Body of pancreas (tissue), 4 donors: ENCODE data around the gene TMEM101. TPM values are rescaled to one million over a fixed set of nuclear protein-coding genes. Genes with fewer than 3 reads are reported as not detected.

ENCODE experiments used
- ATAC-seq: fragments of 150-250 bp; one replicate; pipeline ENCODE4 v1.9.1; 2016
- DNase-seq, 4 donors: peaks; one replicate each; pipeline ENCODE4 v3.0.0-alpha.2; 2019
- H3K27ac ChIP-seq, 4 donors: fragments of 200-600 bp; sonication (generic); 1 replicate in 3 of 4; 2 replicates in 1 of 4; pipeline versions ENCODE4 v1.5.1 to v1.6.1; 2016 to 2019; ENCODE audit warnings: mild to moderate bottlenecking in 1 of 4, mixed read lengths in 1 of 4, moderate library complexity in 1 of 4
- H3K27me3 ChIP-seq, 2 donors: fragments of 200-600 bp; sonication (generic); one replicate each; pipeline ENCODE4 v1.6.0; 2016; ENCODE audit warnings: mild to moderate bottlenecking in 1 of 2
- H3K36me3 ChIP-seq, 2 donors: fragments of 200-600 bp; sonication (generic); replicated peaks in 1 of 2; 2 replicates each; pipeline ENCODE4 v1.5.1; 2016; ENCODE audit warnings: low read depth in 2 of 2; ENCODE audit not compliant: insufficient read depth in 1 of 2
- H3K4me1 ChIP-seq: fragments of 200-600 bp; sonication (generic); one replicate; pipeline ENCODE4 v1.6.0; 2016
- H3K4me3 ChIP-seq, 2 donors: fragments of 200-600 bp; sonication (generic); 1 replicate in 1 of 2; 2 replicates in 1 of 2; pipeline ENCODE4 v1.5.1; 2016 to 2019
- H3K9me3 ChIP-seq, 3 donors: fragments of 200-600 bp; sonication (generic); 1 replicate in 2 of 3; 2 replicates in 1 of 3; pipeline ENCODE4 v1.5.1; 2016
- CTCF ChIP-seq, 7 experiments: fragments of 450-650 bp in 4 of 7; fragments of 200-600 bp in 3 of 7; sonication (generic) in 3 of 7; IDR thresholded peaks; one replicate each; pipeline ENCODE4 v1.5.1; 2016 to 2019; ENCODE audit warnings: antibody characterized with exemption in 7 of 7
- POLR2A ChIP-seq, 3 donors: fragments of 450-650 bp; IDR thresholded peaks; one replicate each; pipeline ENCODE4 v1.6.1; 2016; ENCODE audit warnings: antibody characterized with exemption in 3 of 3, mild to moderate bottlenecking in 2 of 3
- WGBS, 2 donors: methylation state at CpG; one replicate each; pipeline ENCODE4 v1.1.5; 2017; 5-methylcytosine and 5-hydroxymethylcytosine counted together
- intact Hi-C: fragments of 100-400 bp; cut with DNase I; formaldehyde crosslinking; loops from one replicate; pipeline ENCODE4 v1.15.1; 2023
- total RNA-seq, 2 donors: library from RNA; depleted of rRNA; stranded (reverse); fragments of >200 nt; gene quantifications; one replicate each; pipeline ENCODE4 v1.1.0, GENCODE V29; 2016

TMEM101 gene
- total RNA-seq, 2 donors from 2014 or later: 22.6 to 26.7 TPM

DNA sequence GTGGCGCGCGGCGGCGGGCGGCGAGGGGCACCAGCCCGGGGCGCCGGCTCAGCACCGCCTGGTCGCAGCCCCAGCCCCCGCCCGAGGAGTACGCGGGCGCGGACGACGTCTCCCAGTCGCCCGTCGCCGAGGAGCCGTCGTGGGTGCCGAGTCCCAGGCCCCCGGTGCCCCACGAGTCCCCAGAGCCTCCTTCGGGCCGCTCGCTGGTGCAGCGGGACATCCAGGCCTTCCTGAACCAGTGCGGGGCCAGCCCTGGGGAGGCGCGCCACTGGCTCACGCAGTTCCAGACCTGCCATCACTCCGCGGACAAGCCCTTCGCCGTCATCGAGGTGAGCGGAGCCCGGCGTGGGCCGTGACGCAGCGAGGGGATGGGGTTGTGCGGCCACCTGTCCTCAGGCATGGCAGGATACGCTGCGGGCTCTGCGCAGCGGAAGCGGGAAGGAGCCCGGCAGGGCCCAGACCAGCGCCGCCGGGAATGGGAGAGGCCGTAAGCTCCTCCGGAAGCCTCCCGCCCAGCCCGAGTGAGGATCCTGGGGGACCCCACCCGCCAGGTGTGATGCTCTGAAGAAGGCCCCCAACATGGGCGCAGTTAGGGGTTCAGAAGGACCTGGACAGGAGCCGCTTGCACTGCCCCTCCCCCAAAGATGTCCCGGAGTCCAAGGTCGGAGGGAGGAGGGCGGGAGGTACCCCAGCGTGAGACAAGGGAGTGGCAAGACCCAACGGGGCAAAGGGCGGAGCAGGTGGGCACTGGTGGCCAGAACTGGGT lies 9.8 kb downstream of the TMEM101 start:
- Histone ChIP-seq H3K4me3 (no peak overlapping the region), H3K9me3 (no peaks in the 10 kb centered on the region), H3K27me3 (peaks cover 0 to 14% of the 10 kb centered on the region in 2 donors), H3K27ac (no peak overlapping the region), H3K4me1 (peaks cover 39% of the 10 kb centered on the region), H3K36me3 (no peaks in the 10 kb centered on the region)
- no peak for ATAC-seq
- intact Hi-C loops: no loop called here
- TF ChIP-seq POLR2A (IDR thresholded peaks at IDR 0.05): no peak
- TF ChIP-seq CTCF (IDR thresholded peaks at IDR 0.05): no peak
- peak in 2 of 4 donors; percentile 13 to 32 for DNase-seq
- 7% methylated on average over 6 to 42 of the region's 71 CpGs for WGBS, 2 donors

DNA sequence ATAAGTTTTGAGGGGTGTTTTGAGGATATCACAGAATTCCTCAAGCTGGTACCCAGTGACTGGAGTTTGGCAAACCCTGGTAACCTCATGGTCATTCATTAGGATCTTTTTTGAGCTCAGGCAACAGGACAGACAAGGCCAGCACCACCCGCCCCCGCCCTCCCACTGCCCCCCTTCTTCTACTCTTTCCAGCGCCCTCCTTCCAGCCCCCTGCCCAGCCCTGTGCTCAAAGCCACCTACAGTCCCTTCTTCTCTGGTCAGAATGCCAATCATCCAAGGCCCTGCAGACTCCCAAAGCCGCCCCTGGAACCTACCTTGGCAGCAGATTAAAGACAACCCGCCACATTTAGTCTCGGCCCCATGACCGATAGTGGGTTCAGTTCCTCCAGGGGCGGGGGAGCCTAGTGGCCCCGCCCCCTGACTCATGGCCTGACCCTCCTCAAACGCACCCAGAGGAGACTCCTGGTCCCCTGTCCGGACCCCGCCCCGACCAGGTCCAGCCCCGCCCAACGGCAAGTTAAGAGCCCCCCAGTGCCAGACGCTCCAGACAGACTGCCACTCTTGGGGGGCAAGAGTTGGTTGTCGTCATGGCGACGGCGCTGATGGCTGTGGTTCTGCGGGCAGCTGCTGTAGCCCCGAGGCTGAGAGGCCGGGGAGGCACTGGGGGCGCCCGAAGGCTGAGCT lies 10.5 kb downstream of the TMEM101 start, which contains the start of gene NAGS:
TSS of gene NAGS (plus strand) at position 546 of the 684 bp plus-strand sequence. CDS start at position 588, 42 bp downstream.
- intact Hi-C loops: no loop called here
- peaks cover 39% of the 10 kb centered on the region for H3K4me1 ChIP-seq
- H3K4me3 ChIP-seq: no peak within 1 kb of the TSS
- H3K36me3 ChIP-seq: no peaks in the 10 kb centered on the region
- DNase-seq: no peak
- peaks cover 0 to 14% of the 10 kb centered on the region in 2 donors for H3K27me3 ChIP-seq
- WGBS, 2 donors: 18 to 25% methylated on average over 10 to 25 of the region's 25 CpGs
- no peak within 1 kb of the TSS for H3K27ac ChIP-seq
- no peaks in the 10 kb centered on the region for H3K9me3 ChIP-seq
- no peak for TF ChIP-seq CTCF (IDR thresholded peaks at IDR 0.05)
- TF ChIP-seq POLR2A (IDR thresholded peaks at IDR 0.05): no peak
- ATAC-seq: no peak

- Histone ChIP-seq H3K27ac (no peak overlapping the region), H3K4me3 (no peak overlapping the region), H3K36me3 (no peaks in the 10 kb centered on the region), H3K9me3 (no peaks in the 10 kb centered on the region), H3K4me1 (peaks cover 30% of the 10 kb centered on the region), H3K27me3 (peaks cover 0 to 14% of the 10 kb centered on the region in 2 donors)
- ATAC-seq: no peak
- no peak for DNase-seq
- intact Hi-C loops: no loop called here
- 70 to 76% methylated on average over 8 to 9 of the region's 9 CpGs for WGBS, 2 donors
- TF ChIP-seq CTCF (IDR thresholded peaks at IDR 0.05): no peak
- TF ChIP-seq POLR2A (IDR thresholded peaks at IDR 0.05): no peak
Measured at GRCh38 chr17:44002141-44002848, 12.5 kb downstream of the TMEM101 start.

DNA sequence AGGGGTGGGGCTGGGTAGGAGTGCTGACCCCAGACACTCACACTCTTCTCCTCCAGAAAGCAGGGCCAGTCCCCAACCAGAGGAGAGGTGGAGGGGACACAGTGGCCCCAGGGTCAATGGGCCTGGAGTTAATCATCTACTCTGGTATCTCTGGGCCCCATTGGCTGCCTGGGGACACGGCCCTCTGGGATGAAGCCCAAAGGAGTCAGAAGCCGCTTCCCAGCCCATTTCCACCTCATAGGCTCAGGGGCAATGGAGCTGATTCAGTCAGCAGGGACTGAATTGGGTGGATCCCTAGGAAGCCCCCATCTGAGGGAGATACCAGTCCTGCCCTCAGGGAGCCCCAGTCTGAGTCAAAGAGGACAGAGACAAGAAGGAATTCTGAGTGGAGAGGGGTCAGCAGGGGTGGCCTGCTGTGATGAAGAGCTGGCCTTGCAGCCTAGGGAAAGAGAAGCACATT lies 13.3 kb downstream of the TMEM101 start:
- no peak overlapping the region for H3K4me3 ChIP-seq
- peaks cover 0 to 14% of the 10 kb centered on the region in 2 donors for H3K27me3 ChIP-seq
- DNase-seq (no peak), ATAC-seq (no peak)
- 52% methylated on average over 2 of the region's 2 CpGs; no CpG with 5 or more reads in 1 of the 2 donors for WGBS, 2 donors
- H3K27ac ChIP-seq: no peak overlapping the region
- no peaks in the 10 kb centered on the region for H3K36me3 ChIP-seq
- no peaks in the 10 kb centered on the region for H3K9me3 ChIP-seq
- peaks cover 23% of the 10 kb centered on the region for H3K4me1 ChIP-seq
- TF ChIP-seq CTCF (IDR thresholded peaks at IDR 0.05) (no peak), POLR2A (IDR thresholded peaks at IDR 0.05) (no peak)
- intact Hi-C loops: no loop called here
